ENCODE data around the gene MBD5. TPM values are rescaled to one million over a fixed set of nuclear protein-coding genes. Genes with fewer than 3 reads are reported as not detected.

MBD5 gene
- total RNA-seq, 2 experiments from 2014 or later, result 13.8 to 46.3 TPM

DNA sequence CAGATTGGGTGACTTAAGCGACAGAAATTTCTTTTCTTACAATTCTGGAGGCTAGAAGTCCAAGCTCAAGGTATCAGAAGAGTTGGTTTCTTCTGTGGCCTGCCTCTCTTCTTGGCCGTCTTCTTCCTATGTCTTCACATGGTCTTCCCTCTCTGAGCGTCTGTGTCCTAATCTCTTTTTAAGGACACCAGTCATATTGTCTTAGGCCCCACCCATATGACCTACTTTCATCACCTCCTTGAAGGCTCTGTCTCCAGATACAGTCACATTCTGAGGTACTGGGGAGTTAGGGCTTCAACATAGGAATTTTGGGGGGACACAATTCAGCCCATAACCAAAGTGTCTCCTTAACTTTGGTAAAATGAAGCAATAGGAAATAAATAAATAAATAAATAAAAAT is 512.8 kb downstream of the MBD5 start:
- H3K27ac ChIP-seq (ENCODE audit: low read depth, low read length, poor library complexity, severe bottlenecking), result no peak overlapping the region
- no TSS peak for BruUV-seq (replicated peaks)
- H3K4me2 ChIP-seq (ENCODE audit: low read length), result no peak overlapping the region
- no peaks in the 10 kb centered on the region for H4K20me1 ChIP-seq (ENCODE audit: insufficient read depth, low read length)
- H3K79me2 ChIP-seq (ENCODE audit: insufficient read depth, low read depth, low read length), result no peaks in the 10 kb centered on the region
- H2AFZ ChIP-seq (ENCODE audit: low read length), result no peak overlapping the region
- no peaks in the 10 kb centered on the region for H3K4me1 ChIP-seq (ENCODE audit: insufficient read depth, low read length, poor library complexity, severe bottlenecking)
- no peaks in the 10 kb centered on the region for H3K9me2 ChIP-seq (ENCODE audit: insufficient read depth, low read length)
- intact Hi-C loops (cut with micrococcal nuclease; ENCODE audit: unreplicated experiment), result no loop called here
- H3K4me3 ChIP-seq (ENCODE audit: low read depth, low read length, poor library complexity, severe bottlenecking), result no peak overlapping the region
- no peaks in the 10 kb centered on the region for H3K36me3 ChIP-seq (ENCODE audit: insufficient read depth, low read length)
- DNase-seq (ENCODE audit: low spot score), result no peak
- ChIA-PET CTCF (ENCODE audit: unreplicated experiment) (no interaction called here), POLR2A (interaction anchor here (0.5 to 3.5 kb wide), 6 partner anchors 19 to 1489 kb away, joined by 3 to 11 read pairs (median 3); no protein-coding TSS in a partner anchor)
- H3K9me3 ChIP-seq (ENCODE audit: low read length), result no peaks in the 10 kb centered on the region
- TF ChIP-seq CTCF (conservative IDR thresholded peaks at IDR 0.05; ENCODE audit: low read length) (no peak), EZH2phosphoT487 (IDR thresholded peaks at IDR 0.05; ENCODE audit: borderline replicate concordance, low read depth, low read length) (no peak)

GRCh38 chr2:148534416-148535204 is 513.7 kb downstream of the MBD5 start:
- POLR2A ChIA-PET, result interaction anchor here (0.6 to 3.5 kb wide), 8 partner anchors 10 to 1490 kb away, joined by 3 to 11 read pairs (median 4); no protein-coding TSS in a partner anchor
- no peak for DNase-seq (ENCODE audit: low spot score)

More at GRCh38 chr2:148534416-148535204, 513.7 kb downstream of the MBD5 start:
- TF ChIP-seq EZH2phosphoT487 (IDR thresholded peaks at IDR 0.05; ENCODE audit: borderline replicate concordance, low read depth, low read length) (no peak), CTCF (conservative IDR thresholded peaks at IDR 0.05; ENCODE audit: low read length) (no peak)
- no peaks in the 10 kb centered on the region for H4K20me1 ChIP-seq (ENCODE audit: insufficient read depth, low read length)
- H3K79me2 ChIP-seq (ENCODE audit: insufficient read depth, low read depth, low read length), result no peaks in the 10 kb centered on the region
- H3K9me2 ChIP-seq (ENCODE audit: insufficient read depth, low read length), result no peaks in the 10 kb centered on the region
- no peak overlapping the region for H3K4me2 ChIP-seq (ENCODE audit: low read length)
- H3K27ac ChIP-seq (ENCODE audit: low read depth, low read length, poor library complexity, severe bottlenecking), result no peak overlapping the region
- H3K9me3 ChIP-seq (ENCODE audit: low read length), result no peaks in the 10 kb centered on the region
- no peak overlapping the region for H2AFZ ChIP-seq (ENCODE audit: low read length)
- intact Hi-C loops (cut with micrococcal nuclease; ENCODE audit: unreplicated experiment), result no loop called here
- no TSS peak for BruUV-seq (replicated peaks)
- no peak overlapping the region for H3K4me3 ChIP-seq (ENCODE audit: low read depth, low read length, poor library complexity, severe bottlenecking)
- CTCF ChIA-PET (ENCODE audit: unreplicated experiment), result no interaction called here
- H3K4me1 ChIP-seq (ENCODE audit: insufficient read depth, low read length, poor library complexity, severe bottlenecking), result no peaks in the 10 kb centered on the region
- no peaks in the 10 kb centered on the region for H3K36me3 ChIP-seq (ENCODE audit: insufficient read depth, low read length)
